SKM-1 (cell line): ENCODE results near the gene ST6GAL1.
"Not testable (repeated sequence)": the region's sequence is repeated elsewhere in the genome, so short reads cannot be mapped to it uniquely, and the experiment has no call there.

Source experiments
- DNase-seq: peaks from one replicate; lab custom pipeline; 2025; ENCODE audit not compliant: unreplicated experiment; lab: John Stamatoyannopoulos, UW

Gene ST6GAL1

DNA sequence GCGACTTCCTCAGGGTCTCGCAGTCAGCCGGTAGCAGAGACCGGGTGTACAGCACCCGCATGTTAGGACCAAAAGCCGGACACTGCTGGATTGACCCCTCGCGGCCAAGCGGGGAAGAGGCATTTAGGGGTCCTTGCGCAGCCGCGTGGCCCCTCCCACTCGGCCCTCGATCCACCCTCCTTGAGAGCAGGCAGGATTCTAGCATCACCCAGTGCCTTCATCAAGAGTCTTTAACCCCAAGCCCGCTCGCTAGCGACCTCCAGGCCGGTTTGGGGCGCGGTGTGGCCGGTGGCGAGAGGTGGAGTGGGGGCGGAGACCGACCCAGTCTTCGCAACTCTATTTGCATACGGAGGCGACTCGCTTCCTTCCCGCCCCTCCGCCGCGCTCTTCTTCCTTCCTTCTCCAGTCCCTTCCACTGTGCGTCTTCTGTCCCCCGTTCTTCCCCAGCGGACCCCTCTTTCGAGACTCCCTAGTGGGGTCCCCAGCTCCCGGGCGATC, at the start of gene ST6GAL1:
Gene ST6GAL1 (plus strand): TSS at position 384 of the 498 bp plus-strand sequence. CDS start 112,178 bp downstream, outside the sequence.
- DNase-seq, result peak; percentile 67

GRCh38 chr3:186882150-186882524, 48.2 kb upstream of the ST6GAL1 start:
- peak; percentile 50 for DNase-seq

GRCh38 chr3:186882881-186883685, 47.2 kb upstream of the ST6GAL1 start:
- no peak for DNase-seq

DNA sequence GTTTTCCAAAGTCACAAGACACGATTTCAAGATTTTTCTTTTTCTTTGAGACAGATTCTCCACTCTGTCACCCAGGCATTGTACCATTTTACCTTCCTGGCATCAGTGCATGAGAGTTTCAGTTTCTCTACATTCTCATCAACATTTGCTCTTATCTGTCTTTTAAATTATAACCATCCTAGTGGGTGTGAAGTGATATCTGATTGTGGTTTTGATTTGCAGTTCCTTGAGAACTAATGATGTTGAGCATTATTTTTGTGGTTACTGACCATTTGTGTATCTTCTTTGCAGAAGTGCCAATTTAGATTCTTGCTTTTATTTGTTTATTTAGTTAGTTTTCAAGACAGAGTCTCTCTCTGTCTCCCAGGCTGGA, 46.7 kb upstream of the ST6GAL1 start:
- no peak for DNase-seq

GRCh38 chr3:186884868-186885267, 45.5 kb upstream of the ST6GAL1 start:
- not testable (repeated sequence) for DNase-seq

DNA sequence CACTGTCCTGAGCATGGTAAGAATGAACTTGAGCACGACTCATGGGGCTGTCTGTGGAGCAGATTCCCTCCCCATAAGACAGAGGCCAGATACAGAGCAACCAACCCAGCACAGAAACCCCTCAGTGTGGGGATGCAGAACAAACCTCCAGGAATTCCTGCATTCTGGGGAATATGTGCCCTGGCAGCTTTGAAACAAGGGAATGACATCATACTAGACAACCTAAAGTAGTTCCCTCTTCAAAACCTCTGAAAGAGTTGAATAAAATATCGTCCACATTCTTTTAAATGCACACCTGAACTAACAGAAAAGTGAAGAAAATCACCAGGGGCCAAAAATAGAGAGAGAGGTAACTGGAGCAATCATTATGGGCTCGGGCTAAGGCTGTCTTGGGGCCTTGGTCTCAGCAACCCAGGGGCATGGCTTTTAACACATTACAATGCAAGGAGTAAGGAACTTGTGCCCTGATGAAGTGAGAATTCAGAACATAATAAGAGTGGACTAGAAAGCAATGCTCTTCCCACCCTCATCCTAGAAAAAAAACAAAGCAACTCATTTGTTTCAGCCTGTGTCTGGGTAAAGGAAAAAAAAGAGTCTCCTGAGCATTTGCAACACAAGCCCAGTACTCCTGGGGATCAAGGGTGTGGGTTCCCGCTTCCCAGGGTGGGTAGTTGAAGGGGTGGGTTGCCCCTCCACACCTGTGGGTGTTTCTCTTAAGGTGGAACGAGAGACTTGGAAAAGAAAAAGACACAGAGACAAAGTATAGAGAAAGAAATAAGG, 43.9 kb upstream of the ST6GAL1 start:
- DNase-seq, result no peak

- DNase-seq, result not testable (repeated sequence)
Measured at GRCh38 chr3:186887507-186887938, 42.8 kb upstream of the ST6GAL1 start.

DNA sequence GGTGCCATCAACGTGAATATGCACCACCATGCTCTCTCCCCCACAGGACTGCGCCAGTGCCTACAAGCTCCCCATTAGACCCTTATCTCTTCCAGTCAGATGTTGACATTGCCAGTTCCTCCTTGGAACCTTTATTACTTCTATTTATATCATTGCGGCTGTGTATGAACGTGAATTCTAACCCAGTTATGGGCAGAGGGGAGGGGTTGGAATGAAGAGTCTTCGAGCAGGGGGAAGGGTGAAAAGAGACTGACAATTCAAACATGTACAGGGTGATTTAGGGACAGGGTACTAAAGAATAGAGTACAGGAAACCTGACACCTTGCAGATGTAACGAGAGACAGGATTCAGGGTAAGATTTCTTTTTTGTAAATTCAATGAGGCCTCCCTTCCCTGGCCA, 41.8 kb upstream of the ST6GAL1 start:
- DNase-seq, result no peak

- not testable (repeated sequence) for DNase-seq
Measured at GRCh38 chr3:186889698-186890097, 40.6 kb upstream of the ST6GAL1 start.

DNA sequence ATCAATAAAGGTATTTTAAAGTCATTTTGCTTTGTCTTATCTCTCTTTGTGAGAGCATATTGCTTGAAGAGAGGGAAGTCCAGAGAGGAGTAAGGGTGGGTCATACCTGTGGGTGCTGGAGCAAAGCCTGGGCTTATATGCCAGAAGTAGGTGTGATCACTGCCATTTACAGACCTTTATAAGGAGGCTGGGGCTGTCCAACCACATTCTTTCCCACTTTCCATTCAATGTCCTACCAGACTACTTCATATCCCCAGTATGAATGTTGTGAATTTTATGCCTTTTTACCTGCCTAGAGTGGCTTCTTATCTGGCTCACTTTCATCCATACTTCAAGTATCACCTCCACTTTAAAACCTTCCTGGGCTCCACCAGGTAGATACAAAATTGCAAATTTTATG, 39.4 kb upstream of the ST6GAL1 start:
- DNase-seq, result no peak

GRCh38 chr3:186893071-186893470, 37.3 kb upstream of the ST6GAL1 start:
- not testable (repeated sequence) for DNase-seq

GRCh38 chr3:186895406-186895805, 34.9 kb upstream of the ST6GAL1 start:
- no peak for DNase-seq

DNA sequence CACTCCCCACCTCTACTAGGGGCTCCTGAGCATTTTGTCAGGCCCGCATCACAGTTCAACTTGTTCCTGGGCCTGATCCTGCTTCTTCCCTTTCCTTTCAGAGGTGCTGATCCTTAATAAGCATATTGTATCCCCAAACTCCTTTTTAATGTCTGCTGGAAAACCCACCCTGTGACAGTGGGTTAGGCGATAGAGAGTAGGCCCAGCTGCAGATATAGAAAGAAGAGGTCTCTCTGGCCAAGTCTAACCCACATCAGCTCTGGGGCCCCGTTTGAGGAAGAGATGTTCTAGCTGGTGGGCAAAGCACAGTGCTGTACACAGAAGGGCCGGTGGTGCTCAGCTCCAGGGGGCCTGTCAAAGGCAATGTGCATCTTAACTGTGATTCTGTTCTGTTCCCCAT, 34.3 kb upstream of the ST6GAL1 start:
- DNase-seq, result no peak

DNA sequence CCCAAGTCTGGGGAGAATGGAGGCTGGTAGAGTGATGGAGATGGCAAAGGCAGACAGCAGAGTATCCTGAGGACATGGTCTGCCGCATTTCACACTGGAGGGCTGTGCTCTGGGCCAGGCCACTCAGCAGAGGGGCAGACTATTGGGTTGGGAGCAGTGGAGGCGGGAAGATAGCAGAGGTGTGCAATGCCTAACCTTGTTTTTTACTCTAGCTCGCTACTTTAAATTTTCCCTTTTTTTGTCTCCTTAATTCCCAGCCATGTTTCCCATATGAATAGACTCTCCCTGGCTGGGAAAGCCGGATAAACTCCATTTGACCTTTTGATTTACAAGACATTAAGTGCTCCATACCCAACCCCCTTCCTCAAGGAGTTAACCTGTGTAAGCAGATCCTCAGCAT, 33.5 kb upstream of the ST6GAL1 start:
- no peak for DNase-seq

DNA sequence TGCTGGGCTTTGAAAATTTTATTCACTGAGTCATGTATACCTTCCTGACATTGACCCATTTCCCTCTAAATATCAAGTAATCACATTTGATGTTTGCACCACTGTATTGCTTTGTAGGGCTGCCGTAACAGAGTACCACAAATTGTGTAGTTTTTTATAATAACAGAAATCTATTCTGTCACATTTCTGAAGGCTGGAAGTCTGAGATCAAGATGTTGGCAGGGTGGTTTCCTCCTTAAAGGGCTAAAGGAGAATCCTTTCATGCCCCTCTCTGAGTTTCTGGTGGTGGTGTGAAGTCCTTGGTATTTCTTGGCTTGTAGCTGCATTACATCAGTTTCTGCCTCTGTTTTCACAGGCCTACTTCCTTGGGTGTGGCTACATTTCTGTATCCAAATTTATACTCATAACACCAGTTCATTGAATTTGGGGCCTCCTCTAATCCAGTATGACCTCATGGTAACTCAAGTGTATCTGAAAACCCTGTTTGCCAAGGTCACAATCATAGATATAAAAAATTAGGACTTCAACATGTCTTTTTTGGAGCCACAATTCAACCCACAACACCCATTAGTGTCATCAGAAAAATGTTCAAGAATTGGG, 29.1 kb upstream of the ST6GAL1 start:
- no peak for DNase-seq

DNA sequence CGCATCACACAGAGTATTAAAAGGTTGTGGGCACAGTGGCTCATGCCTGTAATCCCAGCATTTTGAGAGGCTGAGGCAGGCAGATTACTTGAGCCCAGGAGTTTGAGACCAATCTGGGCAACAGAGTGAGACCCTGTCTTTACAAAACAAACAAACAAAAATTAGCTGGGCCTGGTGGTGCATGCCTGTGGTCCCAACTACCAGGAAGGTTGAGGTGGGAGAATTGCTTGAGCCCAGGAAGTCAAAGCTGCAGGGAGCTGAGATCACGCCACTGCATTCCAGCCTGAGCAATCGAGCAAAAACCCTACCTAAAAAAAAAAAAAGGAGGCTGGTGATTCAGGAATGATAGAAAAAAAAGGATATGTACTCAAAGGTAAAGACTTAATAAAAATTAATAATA, 28.2 kb upstream of the ST6GAL1 start:
- no peak for DNase-seq

DNA sequence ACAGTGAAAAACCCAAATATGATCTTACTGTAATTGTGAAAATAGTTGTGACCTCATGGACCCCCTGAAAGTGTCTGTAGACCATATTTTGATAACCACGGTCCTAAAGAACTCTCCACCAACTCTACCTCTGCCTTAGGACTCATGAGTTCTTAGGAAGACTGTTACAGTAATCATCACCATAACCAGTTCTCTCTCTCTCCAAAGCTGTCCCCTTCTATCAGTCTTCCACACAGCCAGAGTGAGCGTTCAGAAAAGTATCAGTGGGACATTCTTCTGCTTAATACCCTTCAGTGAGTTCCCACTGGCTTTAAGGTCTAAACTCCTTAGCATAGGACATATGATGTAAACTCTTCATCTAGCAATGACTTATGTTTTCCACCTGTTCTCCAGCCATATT, 27.6 kb upstream of the ST6GAL1 start:
- DNase-seq, result no peak

GRCh38 chr3:186903676-186904075, 26.6 kb upstream of the ST6GAL1 start:
- not testable (repeated sequence) for DNase-seq

DNA sequence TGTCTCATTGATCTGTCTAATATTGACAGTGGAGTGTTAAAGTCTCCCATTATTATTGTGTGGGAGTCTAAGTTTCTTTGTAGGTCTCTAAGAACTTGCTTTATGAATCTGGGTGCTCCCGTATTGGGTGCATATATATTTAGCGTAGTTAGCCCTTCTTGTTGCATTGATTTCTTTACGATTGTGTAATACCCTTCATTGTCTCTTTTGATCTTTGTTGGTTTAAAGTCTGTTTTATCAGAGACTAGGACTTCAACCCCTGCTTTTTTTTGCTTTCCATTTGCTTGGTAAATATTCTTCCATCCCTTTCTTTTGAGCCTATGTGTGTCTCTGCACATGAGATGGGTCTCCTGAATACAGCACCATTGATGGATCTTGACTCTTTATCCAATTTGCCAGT, 23.3 kb upstream of the ST6GAL1 start:
- DNase-seq, result not testable (repeated sequence)

GRCh38 chr3:186909078-186909853, 21.1 kb upstream of the ST6GAL1 start:
- DNase-seq, result no peak
